Esophagus muscularis mucosa (tissue), 4 donors: ENCODE measurements around the gene KIFAP3.

Experiments used
- CTCF ChIP-seq, 3 experiments: fragments of 200-600 bp in 2 of 3; fragments of 450-650 bp in 1 of 3; sonication (generic) in 2 of 3; IDR thresholded peaks; one replicate each; pipeline ENCODE4 v1.5.1; 2017 to 2019; ENCODE audit warnings: antibody characterized with exemption in 3 of 3, mild to moderate bottlenecking in 2 of 3, moderate library complexity in 1 of 3
- EP300 ChIP-seq: sonication (generic); formaldehyde crosslinking; IDR thresholded peaks from one replicate; pipeline ENCODE4 v1.6.1; 2017; ENCODE audit warnings: antibody characterized with exemption
- POLR2A ChIP-seq: fragments of 450-650 bp; IDR thresholded peaks from one replicate; pipeline ENCODE4 v1.6.1; 2017; ENCODE audit warnings: antibody characterized with exemption, moderate library complexity, mild to moderate bottlenecking, low read depth
- POLR2AphosphoS5 ChIP-seq, 2 donors: sonication (generic); formaldehyde crosslinking; IDR thresholded peaks; one replicate each; pipeline ENCODE4 v1.6.1; 2017; ENCODE audit warnings: antibody characterized with exemption in 2 of 2

- TF ChIP-seq CTCF (IDR thresholded peaks at IDR 0.05) (no peak), EP300 (no peak), POLR2AphosphoS5 (IDR thresholded peaks at IDR 0.05) (no peak), POLR2A (no peak)
Measured at GRCh38 chr1:169900571-169900970, 173.9 kb downstream of the KIFAP3 start.
